GM12873 (cell line): Measurements from ENCODE around the gene RASA1.

Experiments
- TF ChIP-seq, protein P1 (sequence below): IDR thresholded peaks from 2 replicates; pipeline ENCODE4 v1.5.1; 2012; ENCODE audit warnings: low read depth, mild to moderate bottlenecking, moderate library complexity, low read length, control low read depth; ENCODE audit not compliant: insufficient read depth; ENCODE audit errors: missing control alignments

RASA1 gene

DNA sequence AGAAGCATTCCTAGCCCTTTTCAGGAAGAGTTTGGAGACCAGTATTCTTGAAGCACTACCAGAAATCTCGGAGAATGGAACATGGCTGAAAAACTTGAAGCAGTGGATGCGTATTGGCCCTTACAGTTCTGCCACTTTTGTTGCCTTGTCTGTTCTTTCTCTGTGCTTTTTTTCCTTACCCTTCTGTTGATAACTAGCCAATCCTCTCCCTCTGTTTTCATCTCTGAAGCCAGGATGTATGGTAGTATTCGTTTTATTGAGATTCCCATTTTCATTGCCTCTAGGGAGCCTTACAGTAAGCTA lies 145.6 kb downstream of the RASA1 start:
- TF ChIP-seq, protein P1, sequence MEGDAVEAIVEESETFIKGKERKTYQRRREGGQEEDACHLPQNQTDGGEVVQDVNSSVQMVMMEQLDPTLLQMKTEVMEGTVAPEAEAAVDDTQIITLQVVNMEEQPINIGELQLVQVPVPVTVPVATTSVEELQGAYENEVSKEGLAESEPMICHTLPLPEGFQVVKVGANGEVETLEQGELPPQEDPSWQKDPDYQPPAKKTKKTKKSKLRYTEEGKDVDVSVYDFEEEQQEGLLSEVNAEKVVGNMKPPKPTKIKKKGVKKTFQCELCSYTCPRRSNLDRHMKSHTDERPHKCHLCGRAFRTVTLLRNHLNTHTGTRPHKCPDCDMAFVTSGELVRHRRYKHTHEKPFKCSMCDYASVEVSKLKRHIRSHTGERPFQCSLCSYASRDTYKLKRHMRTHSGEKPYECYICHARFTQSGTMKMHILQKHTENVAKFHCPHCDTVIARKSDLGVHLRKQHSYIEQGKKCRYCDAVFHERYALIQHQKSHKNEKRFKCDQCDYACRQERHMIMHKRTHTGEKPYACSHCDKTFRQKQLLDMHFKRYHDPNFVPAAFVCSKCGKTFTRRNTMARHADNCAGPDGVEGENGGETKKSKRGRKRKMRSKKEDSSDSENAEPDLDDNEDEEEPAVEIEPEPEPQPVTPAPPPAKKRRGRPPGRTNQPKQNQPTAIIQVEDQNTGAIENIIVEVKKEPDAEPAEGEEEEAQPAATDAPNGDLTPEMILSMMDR = no peak

DNA sequence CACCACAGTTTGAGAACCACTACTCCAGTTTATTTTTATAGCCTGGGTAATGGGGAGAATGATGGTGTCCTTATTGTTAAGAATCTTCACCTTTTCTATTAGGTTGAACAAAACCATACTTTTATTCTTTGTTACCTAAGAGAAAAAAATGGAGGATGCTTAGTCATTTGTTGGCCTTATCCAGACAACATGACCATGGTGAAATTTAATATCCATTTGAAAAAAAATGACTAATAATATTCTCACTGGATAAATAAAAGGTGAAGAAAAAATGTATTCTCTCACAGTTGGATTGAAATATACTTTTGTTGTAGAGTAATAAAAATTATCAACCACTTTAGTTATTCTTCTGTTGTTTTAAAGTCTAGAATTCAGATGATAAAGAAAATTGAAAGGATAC lies 150.8 kb downstream of the RASA1 start:
- TF ChIP-seq, protein P1 = no peak

DNA sequence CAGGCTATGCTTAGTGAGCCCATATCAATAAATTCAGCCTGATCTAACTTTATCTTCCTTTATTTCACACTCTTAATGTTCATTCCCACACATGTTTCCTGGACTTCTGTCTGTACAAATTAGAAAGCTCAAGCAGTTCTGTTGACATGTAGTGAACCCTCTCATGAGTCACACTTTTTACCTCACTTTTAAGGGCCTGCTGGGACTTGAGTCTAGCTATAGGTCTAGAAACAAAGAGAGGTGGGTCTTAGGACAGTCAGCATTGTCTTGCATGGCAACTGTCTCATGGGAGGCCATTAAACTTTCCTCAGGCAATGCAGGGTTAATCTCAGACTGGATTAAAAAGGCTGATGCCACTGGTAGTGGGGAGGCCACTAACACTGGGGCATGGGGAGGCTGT lies 153.6 kb downstream of the RASA1 start:
- TF ChIP-seq, protein P1 = no peak

DNA sequence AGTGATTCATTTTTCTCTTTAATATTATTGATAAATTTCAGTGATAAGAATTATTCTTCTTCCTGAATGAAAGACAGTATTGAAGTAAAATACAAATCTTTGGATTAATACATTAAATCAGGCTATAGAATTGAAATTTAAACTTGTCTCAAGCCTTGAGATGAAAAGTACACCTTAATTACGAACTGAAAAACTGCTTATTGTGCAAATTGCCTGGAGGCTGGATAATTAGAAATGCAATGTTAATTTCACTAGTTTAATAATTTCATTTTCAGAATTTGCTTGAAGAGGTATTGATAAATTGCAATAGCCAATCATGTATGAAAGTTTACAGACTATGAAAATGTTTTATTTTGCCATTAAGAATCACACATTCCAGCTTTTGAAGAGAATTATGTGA lies 156.1 kb downstream of the RASA1 start:
- TF ChIP-seq, protein P1 = no peak

DNA sequence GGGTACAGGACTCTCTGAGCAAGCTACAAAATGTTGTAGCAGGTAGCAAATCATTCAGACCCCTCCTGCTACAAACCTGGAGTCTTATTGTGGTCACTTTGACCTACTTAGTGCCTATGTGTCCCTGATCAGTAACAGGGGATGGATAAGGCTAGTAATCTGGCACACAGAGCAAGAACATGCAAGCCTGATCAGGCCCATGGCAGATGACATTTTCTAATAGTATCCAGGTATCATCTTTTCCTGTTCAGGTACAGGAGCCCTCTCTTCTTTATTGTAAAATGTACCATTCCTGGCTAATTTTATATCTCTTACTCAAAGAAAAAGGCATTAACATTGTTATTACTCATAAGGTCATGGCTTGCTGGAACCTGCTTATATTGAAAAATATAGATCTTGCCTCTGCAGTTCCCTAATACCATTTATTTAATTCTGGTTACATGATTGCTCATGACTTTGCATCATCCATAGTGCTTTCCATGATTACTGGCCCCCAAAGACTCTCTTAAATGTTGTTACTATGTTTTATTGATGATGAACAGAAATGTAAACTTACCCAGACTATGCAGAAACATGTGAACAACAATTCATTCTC lies 163.3 kb downstream of the RASA1 start:
- TF ChIP-seq, protein P1 = no peak

DNA sequence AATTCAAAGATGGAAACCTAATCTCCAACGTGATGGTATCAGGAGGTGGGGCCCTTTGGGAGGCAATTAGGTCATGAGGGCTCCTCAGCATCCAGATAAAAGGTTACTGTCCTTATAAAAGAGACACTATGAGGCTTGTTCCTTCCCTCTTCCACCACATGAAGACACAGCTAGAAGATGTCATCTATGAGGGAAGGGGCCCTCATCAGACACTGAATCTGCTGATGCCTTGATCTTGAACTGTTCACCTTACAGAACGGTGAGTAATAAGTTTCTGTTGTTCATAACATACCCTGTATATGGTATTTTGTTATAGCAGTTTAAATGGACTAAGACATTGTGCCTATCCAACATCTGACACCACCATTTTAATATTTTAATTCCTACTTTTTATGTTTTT lies 164.8 kb downstream of the RASA1 start:
- TF ChIP-seq, protein P1 = no peak

DNA sequence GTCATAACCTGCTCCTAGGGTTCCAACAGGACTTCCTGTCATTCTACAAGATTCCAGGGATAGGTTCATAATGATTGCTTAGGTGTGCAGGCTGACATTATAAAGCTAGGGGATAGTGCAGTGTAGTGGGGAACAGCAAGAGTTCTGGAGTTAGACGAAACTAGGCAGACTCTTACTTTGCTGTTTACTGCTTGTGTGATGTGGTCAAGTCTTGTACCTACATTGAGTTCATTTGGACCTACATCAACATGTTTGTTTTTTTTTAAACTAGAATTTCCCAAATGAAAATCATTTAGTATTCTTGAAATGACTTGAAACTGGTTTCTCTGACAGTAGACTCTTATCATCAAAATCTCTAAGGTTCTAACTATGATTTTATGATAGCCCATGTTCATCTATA lies 166.3 kb downstream of the RASA1 start:
- TF ChIP-seq, protein P1 = no peak
